Memory B cell (primary cell): ENCODE data around the gene TMEM143.
"Not testable (repeated sequence)": the region's sequence is repeated elsewhere in the genome, so short reads cannot be mapped to it uniquely, and the experiment has no call there.

Experiments
- ATAC-seq: fragments of 150-1000 bp; cut with Tn5 transposase; 2 replicates; pipeline ENCODE4 v1.10.0; 2021; ENCODE audit warnings: low read depth, mild to moderate bottlenecking, moderate library complexity
- DNase-seq, 2 donors: peaks; one replicate each; pipeline ENCODE4 v3.0.0; 2022; ENCODE audit warnings: low spot score in 2 of 2
- H3K27ac Mint-ChIP-seq: one replicate; pipeline ENCODE4 v1.8.0; 2022; ENCODE audit warnings: mild to moderate bottlenecking, moderate library complexity, mixed read lengths
- H3K27me3 Mint-ChIP-seq: one replicate; pipeline ENCODE4 v1.8.0; 2022; ENCODE audit warnings: mixed read lengths
- H3K36me3 Mint-ChIP-seq: one replicate; pipeline ENCODE4 v1.8.0; 2022; ENCODE audit warnings: mild to moderate bottlenecking, mixed read lengths
- H3K4me1 Mint-ChIP-seq: one replicate; pipeline ENCODE4 v1.8.0; 2022; ENCODE audit warnings: mixed read lengths
- H3K4me3 Mint-ChIP-seq: one replicate; pipeline ENCODE4 v1.8.0; 2022; ENCODE audit warnings: mild to moderate bottlenecking, moderate library complexity, mixed read lengths
- H3K9me3 Mint-ChIP-seq: one replicate; pipeline ENCODE4 v1.8.0; 2022; ENCODE audit warnings: mixed read lengths

Gene TMEM143

DNA sequence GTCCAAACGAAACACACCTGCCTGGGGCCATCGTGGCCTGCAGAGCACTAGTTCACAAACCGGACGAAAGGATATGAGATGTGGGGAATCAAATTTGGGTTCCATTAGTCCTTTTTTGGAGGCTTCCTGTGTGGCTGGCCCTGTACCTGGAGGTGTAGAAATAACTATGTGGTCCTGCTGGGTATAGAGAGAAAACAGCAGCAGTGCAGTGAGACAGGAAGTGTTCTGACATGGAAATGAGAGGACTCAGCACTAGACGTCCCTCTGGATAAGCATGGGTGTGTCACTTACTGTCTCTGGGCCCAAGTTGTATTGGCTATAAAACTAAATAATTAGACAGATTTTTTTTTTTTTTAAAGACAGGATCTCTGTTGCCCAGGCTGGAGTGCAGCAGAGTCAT lies 15.3 kb upstream of the TMEM143 start:
- DNase-seq (no peak), ATAC-seq (no peak)
- no peak overlapping the region for H3K4me3 Mint-ChIP-seq

DNA sequence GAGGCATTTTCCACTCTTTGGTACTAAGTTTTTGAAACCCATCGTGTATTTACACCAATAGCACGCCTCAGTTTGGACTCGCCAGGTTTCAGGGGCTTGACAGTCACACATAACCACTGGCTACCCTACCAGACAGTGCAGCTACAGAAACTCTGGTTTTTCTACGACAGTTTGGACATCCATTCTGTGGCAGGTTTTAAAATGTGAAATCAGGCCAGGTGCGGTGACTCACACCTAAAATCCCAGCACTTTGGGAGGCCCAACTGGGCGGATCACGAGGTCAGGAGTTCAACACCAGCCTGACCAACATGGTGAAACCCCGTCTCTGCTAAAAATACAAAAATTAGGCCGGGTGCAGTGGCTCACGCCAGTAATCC lies 14.4 kb upstream of the TMEM143 start:
- Mint-ChIP-seq H3K9me3 (no peaks in the 10 kb centered on the region), H3K4me3 (no peak overlapping the region), H3K27ac (no peak overlapping the region), H3K36me3 (peaks cover 2% of the 10 kb centered on the region), H3K27me3 (peaks cover 3% of the 10 kb centered on the region), H3K4me1 (no peaks in the 10 kb centered on the region)
- ATAC-seq (no peak), DNase-seq (no peak)

More for the DNA sequence above, 15.3 kb upstream of the TMEM143 start:
- Mint-ChIP-seq H3K27ac (peak overlapping the region; percentile 20), H3K4me1 (no peaks in the 10 kb centered on the region), H3K36me3 (peaks cover 6% of the 10 kb centered on the region), H3K27me3 (peaks cover 3% of the 10 kb centered on the region), H3K9me3 (no peaks in the 10 kb centered on the region)

DNA sequence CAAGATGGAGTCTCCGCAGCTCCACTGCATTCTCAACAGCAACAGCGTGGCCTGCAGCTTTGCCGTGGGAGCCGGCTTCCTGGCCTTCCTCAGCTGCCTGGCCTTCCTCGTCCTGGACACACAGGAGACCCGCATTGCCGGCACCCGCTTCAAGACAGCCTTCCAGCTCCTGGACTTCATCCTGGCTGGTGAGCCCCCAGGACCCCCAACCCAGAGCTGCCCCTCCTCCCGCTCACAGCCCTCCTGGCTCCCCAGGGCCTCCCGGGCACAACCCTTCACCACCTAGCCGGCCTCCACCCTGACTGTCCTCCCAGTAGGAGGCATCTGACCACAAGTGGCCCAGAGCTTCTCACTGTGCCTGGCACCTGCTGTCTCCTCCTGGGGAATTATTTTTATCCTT lies 9.8 kb upstream of the TMEM143 start:
- Mint-ChIP-seq H3K4me1 (no peaks in the 10 kb centered on the region), H3K4me3 (no peak overlapping the region), H3K27me3 (peaks cover 4% of the 10 kb centered on the region), H3K27ac (no peak overlapping the region), H3K9me3 (no peaks in the 10 kb centered on the region), H3K36me3 (no peaks in the 10 kb centered on the region)
- DNase-seq (no peak), ATAC-seq (no peak)

DNA sequence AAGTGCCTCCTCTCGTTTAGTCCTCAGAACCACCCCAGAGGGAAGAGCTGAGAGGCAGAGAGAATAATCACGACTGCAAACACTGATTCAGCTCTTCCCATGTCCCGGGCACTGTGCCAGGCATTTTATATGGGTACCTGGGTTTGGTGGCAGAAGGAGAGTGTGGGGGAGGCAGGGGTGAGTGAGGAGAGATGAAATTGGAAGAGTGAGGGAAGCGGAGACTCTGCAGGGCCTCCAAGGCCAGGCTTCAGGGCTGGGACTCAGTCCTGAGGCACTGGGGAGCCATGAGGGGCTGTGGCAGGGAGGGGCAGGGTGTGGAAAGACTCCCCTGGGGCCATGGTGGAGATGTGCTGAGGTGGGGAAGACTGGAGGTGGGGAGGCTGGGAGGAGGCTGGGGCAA lies 9.2 kb upstream of the TMEM143 start:
- Mint-ChIP-seq H3K36me3 (no peaks in the 10 kb centered on the region), H3K27ac (no peak overlapping the region), H3K9me3 (no peaks in the 10 kb centered on the region), H3K4me3 (no peak overlapping the region), H3K27me3 (peaks cover 4% of the 10 kb centered on the region), H3K4me1 (no peaks in the 10 kb centered on the region)
- ATAC-seq: no peak
- no peak for DNase-seq

DNA sequence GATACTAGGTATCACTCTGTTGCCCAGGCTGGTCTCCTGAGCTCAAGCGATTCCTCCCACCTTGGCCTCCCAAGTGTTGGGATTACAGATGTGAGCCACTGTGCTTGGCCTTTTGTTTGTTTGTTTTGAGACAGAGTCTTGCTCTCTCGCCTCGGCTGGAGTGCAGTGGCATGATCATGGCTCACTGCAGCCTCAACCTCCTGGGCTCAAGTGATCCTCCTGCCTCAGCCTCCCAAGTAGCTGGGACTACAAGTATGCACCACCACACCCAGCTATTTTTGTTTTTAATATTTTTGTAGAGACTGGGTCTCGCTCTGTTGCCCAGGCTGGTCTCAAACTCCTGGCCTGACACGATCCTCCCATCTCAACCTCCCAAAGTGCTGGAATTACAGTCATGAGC lies 8.0 kb upstream of the TMEM143 start:
- not testable (repeated sequence) for H3K4me3 Mint-ChIP-seq, H3K36me3 Mint-ChIP-seq, DNase-seq, H3K27me3 Mint-ChIP-seq, H3K27ac Mint-ChIP-seq, H3K4me1 Mint-ChIP-seq, H3K9me3 Mint-ChIP-seq, ATAC-seq

DNA sequence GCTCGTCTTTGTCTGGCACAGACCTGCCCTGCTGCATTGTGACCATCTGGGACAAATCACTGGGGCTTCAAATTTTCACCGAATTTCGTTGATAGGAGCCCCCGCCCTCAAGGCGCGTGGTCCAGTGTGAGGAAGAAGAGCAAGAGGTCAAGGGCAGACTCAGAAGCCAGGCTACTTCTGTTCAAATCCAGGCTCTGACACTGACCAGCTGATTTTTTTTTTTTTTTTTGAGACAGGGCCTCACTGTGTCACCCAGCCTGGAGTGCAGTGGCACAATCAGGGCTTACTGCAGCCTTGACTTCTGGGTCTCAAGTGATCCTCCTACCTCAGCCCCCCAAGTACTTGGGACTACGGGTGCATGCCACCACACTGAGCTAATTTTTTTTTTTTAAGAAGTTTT lies 7.6 kb upstream of the TMEM143 start:
- no peak overlapping the region for H3K27ac Mint-ChIP-seq
- no peaks in the 10 kb centered on the region for H3K4me1 Mint-ChIP-seq
- H3K4me3 Mint-ChIP-seq: no peak overlapping the region
- H3K9me3 Mint-ChIP-seq: no peaks in the 10 kb centered on the region
- H3K27me3 Mint-ChIP-seq: peaks cover 4% of the 10 kb centered on the region
- ATAC-seq (no peak), DNase-seq (no peak)
- no peaks in the 10 kb centered on the region for H3K36me3 Mint-ChIP-seq

DNA sequence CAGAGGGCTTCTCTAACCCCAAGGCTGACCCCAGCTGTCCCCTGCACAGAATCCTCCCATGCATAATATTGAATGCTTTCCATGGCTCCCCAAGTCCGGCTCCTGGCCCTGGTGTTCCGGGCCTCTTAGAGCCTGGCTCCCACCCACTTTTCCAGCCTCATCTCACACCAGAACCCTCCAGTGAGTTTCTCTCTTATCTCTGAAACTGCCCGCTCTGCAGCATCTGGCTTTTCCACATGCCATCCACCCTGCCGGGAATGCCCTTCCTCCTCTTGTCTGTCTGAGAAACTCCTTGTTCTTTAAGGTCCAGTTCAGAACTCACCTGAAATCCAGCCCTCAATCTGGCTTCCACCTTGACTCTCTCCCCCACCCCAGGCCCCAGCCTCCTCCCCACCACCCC lies 7.2 kb upstream of the TMEM143 start:
- ATAC-seq: no peak

DNA sequence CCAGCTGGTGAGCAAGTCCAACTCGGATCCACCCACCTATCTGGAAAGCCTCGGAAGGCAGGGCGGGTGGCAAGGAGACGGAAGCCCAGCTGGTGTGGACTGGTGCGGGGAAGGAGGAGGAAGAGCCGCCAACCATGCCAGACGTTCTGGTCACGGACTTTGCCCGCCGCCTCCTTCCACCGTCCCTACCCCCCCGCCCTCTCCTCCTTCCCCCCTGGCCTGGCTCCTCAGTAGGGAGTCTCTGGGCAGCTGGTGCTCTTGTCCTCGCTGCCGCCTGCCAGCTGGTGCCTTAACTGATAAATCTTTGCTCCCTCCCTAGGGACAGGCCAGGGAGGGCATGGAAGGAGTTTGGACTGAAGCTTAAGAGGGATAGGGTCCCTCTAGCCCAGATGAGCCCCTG lies 5.2 kb upstream of the TMEM143 start:
- DNase-seq: no peak
- no peaks in the 10 kb centered on the region for H3K36me3 Mint-ChIP-seq
- H3K4me3 Mint-ChIP-seq: no peak overlapping the region
- no peak overlapping the region for H3K27ac Mint-ChIP-seq
- no peaks in the 10 kb centered on the region for H3K9me3 Mint-ChIP-seq
- no peak for ATAC-seq
- peaks cover 2% of the 10 kb centered on the region for H3K27me3 Mint-ChIP-seq
- peaks cover 6% of the 10 kb centered on the region for H3K4me1 Mint-ChIP-seq

More for the DNA sequence above, 7.2 kb upstream of the TMEM143 start:
- H3K4me1 Mint-ChIP-seq: no peaks in the 10 kb centered on the region
- H3K9me3 Mint-ChIP-seq: no peaks in the 10 kb centered on the region
- peaks cover 4% of the 10 kb centered on the region for H3K27me3 Mint-ChIP-seq
- DNase-seq: no peak
- peak overlapping the region; percentile 1 for H3K27ac Mint-ChIP-seq
- no peak overlapping the region for H3K4me3 Mint-ChIP-seq
- no peaks in the 10 kb centered on the region for H3K36me3 Mint-ChIP-seq

DNA sequence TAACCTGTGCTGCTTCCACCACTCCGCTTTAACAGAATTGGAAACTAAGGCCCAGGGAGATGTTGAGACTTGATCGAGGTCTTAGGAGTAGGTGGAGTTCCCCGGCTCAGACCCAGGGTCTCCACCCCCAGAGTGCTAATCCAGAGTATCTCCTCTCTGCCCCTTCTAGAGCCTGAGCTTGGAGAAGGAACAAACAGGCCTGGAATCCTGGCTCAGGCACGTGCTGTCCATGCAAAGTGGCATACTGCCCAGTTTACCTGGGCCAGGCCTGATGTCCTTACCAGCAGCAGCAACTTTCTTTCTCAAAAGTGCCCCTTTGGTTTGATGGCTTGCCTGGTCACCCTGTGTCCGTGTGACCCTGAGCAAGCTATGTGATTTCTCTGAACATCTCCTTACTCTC lies 4.1 kb upstream of the TMEM143 start:
- H3K27ac Mint-ChIP-seq: no peak overlapping the region
- peaks cover 1% of the 10 kb centered on the region for H3K27me3 Mint-ChIP-seq
- ATAC-seq (no peak), DNase-seq (no peak)
- H3K9me3 Mint-ChIP-seq: no peaks in the 10 kb centered on the region
- peaks cover 8% of the 10 kb centered on the region for H3K4me1 Mint-ChIP-seq
- H3K4me3 Mint-ChIP-seq: no peak overlapping the region
- H3K36me3 Mint-ChIP-seq: no peaks in the 10 kb centered on the region

DNA sequence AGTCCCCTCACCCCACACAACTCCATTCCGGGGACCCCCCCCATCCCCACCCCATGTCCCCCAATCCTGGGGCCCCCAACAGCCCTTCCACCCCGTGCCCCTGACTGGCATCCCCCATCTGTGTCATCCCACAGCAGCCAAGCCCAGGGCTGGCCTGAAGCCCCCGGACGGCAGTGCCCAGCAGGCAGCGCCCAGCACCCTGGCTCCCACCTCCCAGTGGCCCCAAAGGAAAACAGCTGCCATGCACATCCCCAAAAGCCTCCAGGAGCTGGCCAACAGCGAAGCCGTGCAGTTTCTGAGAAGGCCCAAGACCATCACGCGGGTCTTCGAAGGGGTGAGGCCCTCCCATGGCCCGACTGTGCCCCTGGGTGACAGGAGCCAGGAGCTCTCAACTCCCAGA lies 1.9 kb upstream of the TMEM143 start:
- H3K9me3 Mint-ChIP-seq: no peaks in the 10 kb centered on the region
- H3K27ac Mint-ChIP-seq: peak overlapping the region; percentile 69
- DNase-seq (no peak), ATAC-seq (no peak)
- no peaks in the 10 kb centered on the region for H3K27me3 Mint-ChIP-seq
- peak overlapping the region; percentile 68 for H3K4me3 Mint-ChIP-seq
- no peaks in the 10 kb centered on the region for H3K36me3 Mint-ChIP-seq
- peaks cover 11% of the 10 kb centered on the region for H3K4me1 Mint-ChIP-seq

DNA sequence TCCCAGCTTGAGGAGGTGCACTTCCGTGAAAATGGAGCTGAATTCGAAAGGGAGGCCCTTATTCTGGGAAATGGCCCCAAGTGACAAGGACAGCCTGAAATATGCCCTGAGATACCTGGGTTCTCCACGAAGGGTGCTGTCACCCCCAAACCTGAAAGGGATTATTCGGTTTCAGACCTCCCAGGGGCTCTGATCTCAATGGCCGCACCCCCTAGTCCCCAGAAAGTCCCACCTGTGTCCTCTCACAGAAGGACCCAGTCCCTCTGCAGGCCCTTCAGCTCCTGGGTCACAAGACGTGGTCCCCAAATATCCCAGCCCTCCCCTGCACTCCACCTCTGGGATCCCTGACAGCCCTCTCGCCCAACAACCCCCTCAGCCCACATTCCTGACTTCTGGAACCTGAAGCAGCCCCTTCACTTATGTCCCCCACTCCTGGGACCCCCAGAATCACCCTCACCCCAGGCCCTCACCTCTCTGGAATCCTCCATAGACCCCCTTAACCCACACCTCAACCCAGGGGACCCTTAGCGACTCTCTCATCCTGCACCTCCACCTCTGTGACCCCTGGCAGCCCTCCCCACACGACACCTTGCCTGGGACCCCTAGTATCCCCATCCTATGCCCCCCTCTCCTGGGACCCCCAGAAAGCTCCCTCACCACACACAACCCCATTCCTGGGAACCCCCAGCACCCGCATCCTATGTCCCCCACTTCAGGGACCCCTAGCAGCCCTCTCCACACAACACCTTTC lies 1.0 kb upstream of the TMEM143 start:
- Mint-ChIP-seq H3K27ac (peak overlapping the region; percentile 69), H3K36me3 (no peaks in the 10 kb centered on the region), H3K4me3 (peak overlapping the region; percentile 73), H3K9me3 (no peaks in the 10 kb centered on the region), H3K4me1 (peaks cover 11% of the 10 kb centered on the region), H3K27me3 (no peaks in the 10 kb centered on the region)
- DNase-seq (no peak), ATAC-seq (peak; percentile 1)

DNA sequence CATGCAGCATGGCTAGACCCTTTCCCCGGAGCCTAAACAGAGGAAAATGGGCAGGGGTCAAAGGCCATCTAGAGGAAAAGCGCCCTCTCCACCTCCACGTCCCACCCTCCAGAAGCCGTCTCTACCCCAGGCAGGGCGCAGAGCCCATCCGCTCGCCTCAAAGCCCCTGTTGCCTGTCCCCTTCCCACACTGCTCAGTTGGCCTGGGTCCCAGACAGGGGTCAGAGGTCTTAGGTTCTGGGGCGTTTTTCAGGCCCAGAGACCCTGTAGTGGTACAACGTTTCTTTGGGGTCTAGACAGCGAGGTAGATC lies 285 bp downstream of the TMEM143 start:
- DNase-seq (peak in 1 of 2 donors; percentile 27), ATAC-seq (no peak)
- no peaks in the 10 kb centered on the region for H3K27me3 Mint-ChIP-seq
- H3K4me1 Mint-ChIP-seq: peaks cover 11% of the 10 kb centered on the region
- peak overlapping the region; percentile 73 for H3K4me3 Mint-ChIP-seq
- no peaks in the 10 kb centered on the region for H3K9me3 Mint-ChIP-seq
- peak overlapping the region; percentile 69 for H3K27ac Mint-ChIP-seq
- H3K36me3 Mint-ChIP-seq: peaks cover 5% of the 10 kb centered on the region

DNA sequence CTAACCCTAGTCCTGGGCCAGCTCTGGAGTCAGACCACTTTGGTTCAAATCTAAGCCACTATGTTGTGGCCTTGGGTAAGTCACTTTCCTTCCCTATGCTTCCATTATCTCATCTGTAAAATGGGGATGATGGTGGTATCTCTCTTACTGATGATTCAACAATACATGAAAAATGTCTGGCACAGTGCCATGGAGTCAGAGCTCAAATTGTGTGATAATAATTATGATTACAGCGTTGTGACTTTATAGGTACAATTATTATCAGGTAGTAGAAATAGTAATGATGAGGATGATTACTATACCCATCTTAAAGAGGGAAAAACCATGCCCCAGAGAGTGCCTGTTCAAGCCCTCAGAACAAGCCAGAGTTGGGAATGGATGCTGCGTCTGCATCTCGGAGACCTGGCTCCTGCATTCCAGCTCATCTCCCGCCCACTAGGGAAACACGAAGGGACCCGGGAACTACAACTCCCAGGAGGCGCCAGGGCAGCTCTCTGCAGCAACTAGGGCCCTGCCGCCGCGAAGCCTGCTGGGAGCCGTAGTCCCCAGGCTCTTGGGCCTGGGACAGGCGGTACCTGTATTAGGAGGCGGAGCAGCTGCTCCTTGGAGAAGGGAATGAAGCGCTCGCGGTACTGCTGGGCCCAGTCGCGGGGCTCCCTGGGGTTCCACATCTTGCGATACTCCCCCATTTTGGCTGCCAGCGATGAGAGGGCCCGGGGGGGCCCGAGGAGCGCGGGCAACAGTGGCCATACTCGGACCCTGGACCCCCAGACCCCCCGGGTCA lies 832 bp downstream of the TMEM143 start:
- Mint-ChIP-seq H3K27me3 (no peaks in the 10 kb centered on the region), H3K4me3 (peak overlapping the region; percentile 73), H3K4me1 (peaks cover 11% of the 10 kb centered on the region), H3K27ac (peak overlapping the region; percentile 69), H3K9me3 (no peaks in the 10 kb centered on the region), H3K36me3 (peaks cover 7% of the 10 kb centered on the region)
- DNase-seq: peak; percentile 81 to 83
- ATAC-seq: peak; percentile 55

DNA sequence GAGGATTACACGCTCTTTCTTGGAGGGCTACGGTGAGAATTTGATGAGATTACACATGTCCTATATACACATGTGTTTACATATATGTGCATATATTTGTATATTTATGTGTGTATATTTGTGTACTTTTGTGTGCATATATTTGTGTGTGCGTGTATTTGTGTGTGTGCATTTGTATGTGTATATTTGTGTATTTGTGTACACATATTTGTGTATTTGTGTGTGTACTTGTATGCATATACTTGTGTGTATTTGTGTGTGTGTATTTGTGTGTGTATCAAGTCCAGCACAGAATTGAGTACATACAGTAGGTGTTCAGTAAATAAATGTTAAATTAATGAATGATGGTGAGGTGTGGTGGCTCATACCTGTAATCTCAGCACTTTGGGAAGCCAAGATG lies 1.8 kb downstream of the TMEM143 start:
- Mint-ChIP-seq H3K36me3 (peaks cover 7% of the 10 kb centered on the region), H3K4me1 (peaks cover 11% of the 10 kb centered on the region), H3K9me3 (no peaks in the 10 kb centered on the region), H3K27me3 (no peaks in the 10 kb centered on the region), H3K4me3 (no peak overlapping the region), H3K27ac (no peak overlapping the region)
- ATAC-seq (no peak), DNase-seq (no peak)

DNA sequence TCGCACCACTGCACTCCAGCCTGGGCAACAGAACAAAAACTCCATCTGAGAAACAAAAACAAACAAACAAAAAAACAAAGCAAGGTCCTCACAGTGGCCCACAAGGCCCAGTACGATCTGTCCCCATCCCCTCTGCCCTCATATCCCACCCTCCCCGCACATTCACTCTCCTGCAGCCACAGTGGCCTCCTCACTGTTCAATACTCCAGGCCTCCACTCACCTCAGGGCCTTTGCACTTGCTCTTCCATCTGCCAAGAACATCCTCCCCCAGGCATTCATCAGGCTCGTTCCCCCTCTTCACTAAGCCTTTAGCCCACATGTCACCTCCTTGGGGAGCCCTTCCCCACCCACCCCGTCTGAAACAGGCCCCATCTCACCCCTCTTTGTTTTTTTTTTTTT lies 4.6 kb downstream of the TMEM143 start:
- Mint-ChIP-seq H3K9me3 (no peaks in the 10 kb centered on the region), H3K36me3 (peaks cover 7% of the 10 kb centered on the region), H3K4me1 (peaks cover 5% of the 10 kb centered on the region), H3K4me3 (no peak overlapping the region), H3K27ac (no peak overlapping the region), H3K27me3 (no peaks in the 10 kb centered on the region)
- no peak for ATAC-seq
- DNase-seq: no peak
